ENCODE measurements around the gene YPEL1.
"Not testable (repeated sequence)": the region's sequence is repeated elsewhere in the genome, so short reads cannot be mapped to it uniquely, and the experiment has no call there.

GRCh38 chr22:21724496-21724895 lies 11.1 kb downstream of the YPEL1 start:
- not testable (repeated sequence) for TF ChIP-seq POLR2A, CTCF (IDR thresholded peaks at IDR 0.05)

Data from esophagus squamous epithelium (tissue), 4 donors.